ENCODE results near the gene THSD4.

THSD4 gene

GRCh38 chr15:71114887-71115566 lies at the start of gene THSD4:
Gene THSD4, plus strand, starts transcription at chr15:71115471.
- no peak for DNase-seq (ENCODE audit: low spot score)

- DNase-seq (ENCODE audit: low spot score) = no peak
Measured at GRCh38 chr15:71066983-71067382, 48.3 kb upstream of the THSD4 start.

- DNase-seq (ENCODE audit: low spot score) = no peak
Measured at GRCh38 chr15:71069693-71070092, 45.6 kb upstream of the THSD4 start.

GRCh38 chr15:71071529-71071928 lies 43.7 kb upstream of the THSD4 start:
- DNase-seq (ENCODE audit: low spot score) = no peak

- DNase-seq (ENCODE audit: low spot score) = no peak
Measured at GRCh38 chr15:71072423-71072822, 42.8 kb upstream of the THSD4 start.

- no peak for DNase-seq (ENCODE audit: low spot score)
Measured at GRCh38 chr15:71078506-71079207, 36.6 kb upstream of the THSD4 start.

- DNase-seq (ENCODE audit: low spot score) = no peak
Measured at GRCh38 chr15:71079208-71080044, 35.8 kb upstream of the THSD4 start.

GRCh38 chr15:71080166-71080565 lies 35.1 kb upstream of the THSD4 start:
- no peak for DNase-seq (ENCODE audit: low spot score)

GRCh38 chr15:71080705-71081104 lies 34.6 kb upstream of the THSD4 start:
- DNase-seq (ENCODE audit: low spot score) = no peak

GRCh38 chr15:71082803-71083202 lies 32.5 kb upstream of the THSD4 start:
- DNase-seq (ENCODE audit: low spot score) = no peak

GRCh38 chr15:71083349-71083748 lies 31.9 kb upstream of the THSD4 start:
- no peak for DNase-seq (ENCODE audit: low spot score)

GRCh38 chr15:71084264-71084663 lies 31.0 kb upstream of the THSD4 start:
- no peak for DNase-seq (ENCODE audit: low spot score)

- DNase-seq (ENCODE audit: low spot score) = no peak
Measured at GRCh38 chr15:71085809-71086208, 29.5 kb upstream of the THSD4 start.

GRCh38 chr15:71088155-71088554 lies 27.1 kb upstream of the THSD4 start:
- no peak for DNase-seq (ENCODE audit: low spot score)

- DNase-seq (ENCODE audit: low spot score) = no peak
Measured at GRCh38 chr15:71088683-71089082, 26.6 kb upstream of the THSD4 start.

GRCh38 chr15:71089801-71090200 lies 25.5 kb upstream of the THSD4 start:
- no peak for DNase-seq (ENCODE audit: low spot score)

- no peak for DNase-seq (ENCODE audit: low spot score)
Measured at GRCh38 chr15:71091601-71092000, 23.7 kb upstream of the THSD4 start.

- DNase-seq (ENCODE audit: low spot score) = no peak
Measured at GRCh38 chr15:71092056-71092600, 23.1 kb upstream of the THSD4 start.

GRCh38 chr15:71093054-71094024 lies 21.9 kb upstream of the THSD4 start:
- no peak for DNase-seq (ENCODE audit: low spot score)

GRCh38 chr15:71094137-71094536 lies 21.1 kb upstream of the THSD4 start:
- DNase-seq (ENCODE audit: low spot score) = no peak

GRCh38 chr15:71096676-71097075 lies 18.6 kb upstream of the THSD4 start:
- no peak for DNase-seq (ENCODE audit: low spot score)
